COLO668 (cell line): ENCODE results near the gene ERFE.
"Not testable (repeated sequence)": the region's sequence is repeated elsewhere in the genome, so short reads cannot be mapped to it uniquely, and the experiment has no call there.

ENCODE experiments used
- DNase-seq: peaks from one replicate; lab custom pipeline; 2025; ENCODE audit not compliant: unreplicated experiment; lab: John Stamatoyannopoulos, UW

ERFE gene

GRCh38 chr2:238167344-238167715, 8.6 kb downstream of the ERFE start:
- DNase-seq: no peak

GRCh38 chr2:238167761-238168160, 9.0 kb downstream of the ERFE start:
- DNase-seq: no peak

- DNase-seq: no peak
Observed at GRCh38 chr2:238168196-238169047, 9.7 kb downstream of the ERFE start.

GRCh38 chr2:238169048-238169707, 10.4 kb downstream of the ERFE start:
- peak; percentile 18 for DNase-seq

- no peak for DNase-seq
Observed at GRCh38 chr2:238169708-238170251, 11.0 kb downstream of the ERFE start.

- no peak for DNase-seq
Observed at GRCh38 chr2:238170386-238171071, 11.8 kb downstream of the ERFE start.

- not testable (repeated sequence) for DNase-seq
Observed at GRCh38 chr2:238171072-238171431, 12.3 kb downstream of the ERFE start.

- no peak for DNase-seq
Observed at GRCh38 chr2:238171575-238172187, 12.9 kb downstream of the ERFE start.

- DNase-seq: no peak
Observed at GRCh38 chr2:238172439-238172838, 13.7 kb downstream of the ERFE start.

- DNase-seq: no peak
Observed at GRCh38 chr2:238173692-238174091, 14.9 kb downstream of the ERFE start.

- DNase-seq: no peak
Observed at GRCh38 chr2:238174291-238174690, 15.5 kb downstream of the ERFE start.

GRCh38 chr2:238174701-238175100, 15.9 kb downstream of the ERFE start:
- DNase-seq: peak; percentile 31

- no peak for DNase-seq
Observed at GRCh38 chr2:238176613-238177012, 17.8 kb downstream of the ERFE start.

- no peak for DNase-seq
Observed at GRCh38 chr2:238180554-238180953, 21.8 kb downstream of the ERFE start.

- peak; percentile 38 for DNase-seq
Observed at GRCh38 chr2:238182362-238182761, 23.6 kb downstream of the ERFE start.

- no peak for DNase-seq
Observed at GRCh38 chr2:238183821-238184220, 25.1 kb downstream of the ERFE start.

- no peak for DNase-seq
Observed at GRCh38 chr2:238187618-238188548, 29.1 kb downstream of the ERFE start.

GRCh38 chr2:238190445-238190844, 31.7 kb downstream of the ERFE start:
- no peak for DNase-seq

GRCh38 chr2:238202326-238203093, 43.7 kb downstream of the ERFE start:
- peak; percentile 13 for DNase-seq
